WTC11 (cell line): ENCODE measurements around the gene TRPV5. TPM values are rescaled to one million over a fixed set of nuclear protein-coding genes. Genes with fewer than 3 reads are reported as not detected.

ENCODE experiments used
- ATAC-seq: fragments of 200-7000 bp; cut with Tn5 transposase; 2 replicates; pipeline ENCODE4 v1.10.0; 2021; ENCODE audit warnings: mild to moderate bottlenecking, moderate library complexity
- CTCF ChIA-PET: fragments of 300-600 bp; sonication (Branson Sonifier 250); formaldehyde crosslinking; loops from one replicate; lab custom pipeline; 2021; ENCODE audit warnings: antibody characterized with exemption; lab: Charles Lee
- POLR2A ChIA-PET: fragments of 350-600 bp; sonication (Branson Sonifier 250); formaldehyde crosslinking; loops from one replicate; lab custom pipeline; 2021; ENCODE audit warnings: antibody characterized with exemption; lab: Charles Lee
- DNase-seq: peaks from one replicate; pipeline ENCODE4 v3.0.0; 2021; ENCODE audit warnings: low spot score
- H3K27ac Mint-ChIP-seq: 2 replicates; pipeline ENCODE4 v1.8.0; 2021; ENCODE audit warnings: mixed read lengths
- H3K27me3 Mint-ChIP-seq: 2 replicates; pipeline ENCODE4 v1.8.0; 2021; ENCODE audit warnings: low read depth, mild to moderate bottlenecking, moderate library complexity, mixed read lengths
- H3K36me3 Mint-ChIP-seq: 2 replicates; pipeline ENCODE4 v1.8.0; 2021; ENCODE audit warnings: mixed read lengths
- H3K4me1 Mint-ChIP-seq: 2 replicates; pipeline ENCODE4 v1.8.0; 2022; ENCODE audit warnings: mixed read lengths
- H3K4me3 Mint-ChIP-seq: 2 replicates; pipeline ENCODE4 v1.8.0; 2021; ENCODE audit warnings: mild to moderate bottlenecking, moderate library complexity, mixed read lengths
- H3K9me3 Mint-ChIP-seq: 2 replicates; pipeline ENCODE4 v1.8.0; 2021; ENCODE audit warnings: mixed read lengths
- CREB1 ChIP-seq: sonication (generic); formaldehyde crosslinking; IDR thresholded peaks from 2 replicates; pipeline ENCODE4 v1.8.0; 2023; ENCODE audit warnings: mild to moderate bottlenecking, missing genetic modification reagents
- GABPB1 ChIP-seq: sonication (generic); formaldehyde crosslinking; IDR thresholded peaks from 2 replicates; pipeline ENCODE4 v1.8.1; 2023; ENCODE audit warnings: mild to moderate bottlenecking, missing genetic modification reagents
- JAZF1 ChIP-seq: fragments of 250-450 bp; sonication (Bioruptor Pico); IDR thresholded peaks from 2 replicates; pipeline ENCODE4 v1.9.0; 2021; ENCODE audit warnings: moderate library complexity, mild to moderate bottlenecking, inconsistent platforms
- NFYB ChIP-seq: sonication (generic); formaldehyde crosslinking; conservative IDR thresholded peaks from 2 replicates; pipeline ENCODE4 v1.8.0; 2022; ENCODE audit warnings: low read depth, missing genetic modification reagents
- OVOL2 ChIP-seq: fragments of 250-450 bp; sonication (Bioruptor Pico); IDR thresholded peaks from 2 replicates; pipeline ENCODE4 v1.9.0; 2021; ENCODE audit warnings: mild to moderate bottlenecking, borderline replicate concordance
- PREB ChIP-seq: sonication (generic); formaldehyde crosslinking; IDR thresholded peaks from 2 replicates; pipeline ENCODE4 v1.8.1; 2022; ENCODE audit warnings: mild to moderate bottlenecking, missing genetic modification reagents, moderate library complexity, borderline replicate concordance
- PRRX2 ChIP-seq: fragments of 250-450 bp; sonication (Bioruptor Pico); IDR thresholded peaks from 2 replicates; pipeline ENCODE4 v1.8.0; 2021; ENCODE audit warnings: mild to moderate bottlenecking
- RORB ChIP-seq: fragments of 250-450 bp; sonication (Bioruptor Pico); IDR thresholded peaks from 2 replicates; pipeline ENCODE4 v1.9.0; 2021; ENCODE audit warnings: mild to moderate bottlenecking
- TEAD4 ChIP-seq: sonication (generic); formaldehyde crosslinking; IDR thresholded peaks from 2 replicates; pipeline ENCODE4 v1.8.0; 2022; ENCODE audit warnings: mild to moderate bottlenecking, missing genetic modification reagents
- ZNF671 ChIP-seq: fragments of 250-450 bp; sonication (Bioruptor Pico); IDR thresholded peaks from 2 replicates; pipeline ENCODE4 v1.8.0; 2021; ENCODE audit warnings: mild to moderate bottlenecking
- total RNA-seq: library from RNA; stranded (reverse); gene quantifications from 3 replicates; pipeline ENCODE4 v1.2.3, GENCODE V29; 2021
- TF ChIP-seq, protein P1 (sequence below): fragments of 200-600 bp; IDR thresholded peaks from 2 replicates; pipeline ENCODE4 v1.8.0; 2022; ENCODE audit warnings: antibody characterized with exemption
- TF ChIP-seq, protein P2 (sequence below): fragments of 250-450 bp; sonication (Bioruptor Pico); IDR thresholded peaks from 2 replicates; pipeline ENCODE4 v1.9.0; 2021; ENCODE audit warnings: mild to moderate bottlenecking, borderline replicate concordance
- TF ChIP-seq, protein P3 (sequence below): sonication (generic); formaldehyde crosslinking; IDR thresholded peaks from 2 replicates; pipeline ENCODE4 v1.8.1; 2023; ENCODE audit warnings: mild to moderate bottlenecking, missing genetic modification reagents
- TF ChIP-seq, protein P4 (sequence below): fragments of 250-450 bp; sonication (Bioruptor Pico); conservative IDR thresholded peaks from 2 replicates; pipeline ENCODE4 v1.9.0; 2021; ENCODE audit warnings: mild to moderate bottlenecking
- TF ChIP-seq, protein P5 (sequence below): sonication (generic); formaldehyde crosslinking; IDR thresholded peaks from 2 replicates; pipeline ENCODE4 v1.8.0; 2022; ENCODE audit warnings: mild to moderate bottlenecking, missing genetic modification reagents

TRPV5 gene
- total RNA-seq, 1 experiment from 2014 or later = not detected

- H3K4me1 Mint-ChIP-seq = no peaks in the 10 kb centered on the region
- H3K27ac Mint-ChIP-seq = no peak overlapping the region
- no peaks in the 10 kb centered on the region; the same call in 1 of the 2 replicates for H3K36me3 Mint-ChIP-seq
- no peak overlapping the region for H3K4me3 Mint-ChIP-seq
- POLR2A ChIA-PET = no interaction called here
- TF ChIP-seq, protein P1, sequence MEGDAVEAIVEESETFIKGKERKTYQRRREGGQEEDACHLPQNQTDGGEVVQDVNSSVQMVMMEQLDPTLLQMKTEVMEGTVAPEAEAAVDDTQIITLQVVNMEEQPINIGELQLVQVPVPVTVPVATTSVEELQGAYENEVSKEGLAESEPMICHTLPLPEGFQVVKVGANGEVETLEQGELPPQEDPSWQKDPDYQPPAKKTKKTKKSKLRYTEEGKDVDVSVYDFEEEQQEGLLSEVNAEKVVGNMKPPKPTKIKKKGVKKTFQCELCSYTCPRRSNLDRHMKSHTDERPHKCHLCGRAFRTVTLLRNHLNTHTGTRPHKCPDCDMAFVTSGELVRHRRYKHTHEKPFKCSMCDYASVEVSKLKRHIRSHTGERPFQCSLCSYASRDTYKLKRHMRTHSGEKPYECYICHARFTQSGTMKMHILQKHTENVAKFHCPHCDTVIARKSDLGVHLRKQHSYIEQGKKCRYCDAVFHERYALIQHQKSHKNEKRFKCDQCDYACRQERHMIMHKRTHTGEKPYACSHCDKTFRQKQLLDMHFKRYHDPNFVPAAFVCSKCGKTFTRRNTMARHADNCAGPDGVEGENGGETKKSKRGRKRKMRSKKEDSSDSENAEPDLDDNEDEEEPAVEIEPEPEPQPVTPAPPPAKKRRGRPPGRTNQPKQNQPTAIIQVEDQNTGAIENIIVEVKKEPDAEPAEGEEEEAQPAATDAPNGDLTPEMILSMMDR = peak; percentile 90
- no peak for TF ChIP-seq CREB1
- TF ChIP-seq, protein P2, sequence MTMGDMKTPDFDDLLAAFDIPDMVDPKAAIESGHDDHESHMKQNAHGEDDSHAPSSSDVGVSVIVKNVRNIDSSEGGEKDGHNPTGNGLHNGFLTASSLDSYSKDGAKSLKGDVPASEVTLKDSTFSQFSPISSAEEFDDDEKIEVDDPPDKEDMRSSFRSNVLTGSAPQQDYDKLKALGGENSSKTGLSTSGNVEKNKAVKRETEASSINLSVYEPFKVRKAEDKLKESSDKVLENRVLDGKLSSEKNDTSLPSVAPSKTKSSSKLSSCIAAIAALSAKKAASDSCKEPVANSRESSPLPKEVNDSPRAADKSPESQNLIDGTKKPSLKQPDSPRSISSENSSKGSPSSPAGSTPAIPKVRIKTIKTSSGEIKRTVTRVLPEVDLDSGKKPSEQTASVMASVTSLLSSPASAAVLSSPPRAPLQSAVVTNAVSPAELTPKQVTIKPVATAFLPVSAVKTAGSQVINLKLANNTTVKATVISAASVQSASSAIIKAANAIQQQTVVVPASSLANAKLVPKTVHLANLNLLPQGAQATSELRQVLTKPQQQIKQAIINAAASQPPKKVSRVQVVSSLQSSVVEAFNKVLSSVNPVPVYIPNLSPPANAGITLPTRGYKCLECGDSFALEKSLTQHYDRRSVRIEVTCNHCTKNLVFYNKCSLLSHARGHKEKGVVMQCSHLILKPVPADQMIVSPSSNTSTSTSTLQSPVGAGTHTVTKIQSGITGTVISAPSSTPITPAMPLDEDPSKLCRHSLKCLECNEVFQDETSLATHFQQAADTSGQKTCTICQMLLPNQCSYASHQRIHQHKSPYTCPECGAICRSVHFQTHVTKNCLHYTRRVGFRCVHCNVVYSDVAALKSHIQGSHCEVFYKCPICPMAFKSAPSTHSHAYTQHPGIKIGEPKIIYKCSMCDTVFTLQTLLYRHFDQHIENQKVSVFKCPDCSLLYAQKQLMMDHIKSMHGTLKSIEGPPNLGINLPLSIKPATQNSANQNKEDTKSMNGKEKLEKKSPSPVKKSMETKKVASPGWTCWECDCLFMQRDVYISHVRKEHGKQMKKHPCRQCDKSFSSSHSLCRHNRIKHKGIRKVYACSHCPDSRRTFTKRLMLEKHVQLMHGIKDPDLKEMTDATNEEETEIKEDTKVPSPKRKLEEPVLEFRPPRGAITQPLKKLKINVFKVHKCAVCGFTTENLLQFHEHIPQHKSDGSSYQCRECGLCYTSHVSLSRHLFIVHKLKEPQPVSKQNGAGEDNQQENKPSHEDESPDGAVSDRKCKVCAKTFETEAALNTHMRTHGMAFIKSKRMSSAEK (CRISPR knock-in tag) = 0 out of 2 replicates have a peak, but pooled peaks have one; percentile 52
- H3K9me3 Mint-ChIP-seq = peaks cover 7% of the 10 kb centered on the region
- CTCF ChIA-PET = interaction anchor here (0.5 to 4.4 kb wide), 40 partner anchors 8 to 435 kb away, joined by 3 to 36 read pairs (median 5); partner anchors contain the start of genes EPHB6, LLCFC1, TRPV5 and TRPV6
- ATAC-seq = peak; percentile 88
- peak; percentile 69 for DNase-seq
- H3K27me3 Mint-ChIP-seq = no peaks in the 10 kb centered on the region
Observed at GRCh38 chr7:142873281-142873784, 60.2 kb downstream of the TRPV5 start.

GRCh38 chr7:142872106-142872675, 61.4 kb downstream of the TRPV5 start:
- POLR2A ChIA-PET = no interaction called here

More at GRCh38 chr7:142872106-142872675, 61.4 kb downstream of the TRPV5 start:
- ATAC-seq (no peak), DNase-seq (no peak)
- TF ChIP-seq CREB1 (no peak), ZNF671 (no peak), TEAD4 (no peak), OVOL2 (CRISPR knock-in tag) (no peak), NFYB (CRISPR knock-in tag) (no peak), PRRX2 (CRISPR knock-in tag) (no peak), JAZF1 (CRISPR knock-in tag) (no peak), GABPB1 (CRISPR knock-in tag) (no peak), PREB (CRISPR knock-in tag) (no peak), RORB (CRISPR knock-in tag) (no peak)
- TF ChIP-seq, protein P3, sequence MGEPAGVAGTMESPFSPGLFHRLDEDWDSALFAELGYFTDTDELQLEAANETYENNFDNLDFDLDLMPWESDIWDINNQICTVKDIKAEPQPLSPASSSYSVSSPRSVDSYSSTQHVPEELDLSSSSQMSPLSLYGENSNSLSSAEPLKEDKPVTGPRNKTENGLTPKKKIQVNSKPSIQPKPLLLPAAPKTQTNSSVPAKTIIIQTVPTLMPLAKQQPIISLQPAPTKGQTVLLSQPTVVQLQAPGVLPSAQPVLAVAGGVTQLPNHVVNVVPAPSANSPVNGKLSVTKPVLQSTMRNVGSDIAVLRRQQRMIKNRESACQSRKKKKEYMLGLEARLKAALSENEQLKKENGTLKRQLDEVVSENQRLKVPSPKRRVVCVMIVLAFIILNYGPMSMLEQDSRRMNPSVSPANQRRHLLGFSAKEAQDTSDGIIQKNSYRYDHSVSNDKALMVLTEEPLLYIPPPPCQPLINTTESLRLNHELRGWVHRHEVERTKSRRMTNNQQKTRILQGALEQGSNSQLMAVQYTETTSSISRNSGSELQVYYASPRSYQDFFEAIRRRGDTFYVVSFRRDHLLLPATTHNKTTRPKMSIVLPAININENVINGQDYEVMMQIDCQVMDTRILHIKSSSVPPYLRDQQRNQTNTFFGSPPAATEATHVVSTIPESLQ (CRISPR knock-in tag) = no peak
- TF ChIP-seq, protein P4, sequence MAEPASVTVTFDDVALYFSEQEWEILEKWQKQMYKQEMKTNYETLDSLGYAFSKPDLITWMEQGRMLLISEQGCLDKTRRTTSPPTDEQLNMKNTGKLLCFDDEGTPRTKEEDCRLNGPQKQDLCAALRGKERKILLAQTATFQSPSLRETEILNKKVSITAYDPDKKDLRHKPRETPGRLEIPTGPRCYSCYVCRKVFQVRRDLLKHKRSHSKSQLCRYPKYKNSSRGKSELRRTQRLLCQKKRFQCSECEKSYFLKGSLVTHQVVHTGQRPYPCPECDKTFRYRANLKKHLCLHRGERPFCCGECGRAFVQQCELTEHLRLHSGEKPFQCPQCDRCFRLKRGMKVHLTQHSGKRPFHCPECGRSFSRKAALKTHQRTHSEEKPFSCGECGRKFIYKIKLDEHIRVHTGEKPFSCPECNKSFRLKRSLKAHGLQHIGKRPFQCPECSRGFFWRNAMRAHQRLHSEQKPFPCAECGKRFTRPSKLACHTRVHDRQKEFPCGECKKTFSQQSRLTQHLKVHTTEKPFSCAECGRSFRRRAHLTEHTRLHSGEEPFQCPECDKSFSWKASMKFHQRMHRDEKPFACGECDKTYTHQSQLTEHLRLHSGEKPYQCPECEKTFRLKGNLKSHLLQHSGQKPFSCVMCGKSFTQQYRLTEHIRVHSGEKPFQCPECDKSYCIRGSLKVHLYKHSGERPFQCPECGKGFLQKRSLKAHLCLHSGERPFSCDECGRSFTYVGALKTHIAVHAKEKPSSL (CRISPR knock-in tag) = no peak
- TF ChIP-seq, protein P5, sequence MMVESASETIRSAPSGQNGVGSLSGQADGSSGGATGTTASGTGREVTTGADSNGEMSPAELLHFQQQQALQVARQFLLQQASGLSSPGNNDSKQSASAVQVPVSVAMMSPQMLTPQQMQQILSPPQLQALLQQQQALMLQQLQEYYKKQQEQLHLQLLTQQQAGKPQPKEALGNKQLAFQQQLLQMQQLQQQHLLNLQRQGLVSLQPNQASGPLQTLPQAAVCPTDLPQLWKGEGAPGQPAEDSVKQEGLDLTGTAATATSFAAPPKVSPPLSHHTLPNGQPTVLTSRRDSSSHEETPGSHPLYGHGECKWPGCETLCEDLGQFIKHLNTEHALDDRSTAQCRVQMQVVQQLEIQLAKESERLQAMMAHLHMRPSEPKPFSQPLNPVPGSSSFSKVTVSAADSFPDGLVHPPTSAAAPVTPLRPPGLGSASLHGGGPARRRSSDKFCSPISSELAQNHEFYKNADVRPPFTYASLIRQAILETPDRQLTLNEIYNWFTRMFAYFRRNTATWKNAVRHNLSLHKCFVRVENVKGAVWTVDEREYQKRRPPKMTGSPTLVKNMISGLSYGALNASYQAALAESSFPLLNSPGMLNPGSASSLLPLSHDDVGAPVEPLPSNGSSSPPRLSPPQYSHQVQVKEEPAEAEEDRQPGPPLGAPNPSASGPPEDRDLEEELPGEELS (CRISPR knock-in tag) = no peak
- Mint-ChIP-seq H3K27me3 (no peaks in the 10 kb centered on the region), H3K4me3 (no peak overlapping the region), H3K9me3 (peaks cover 7% of the 10 kb centered on the region), H3K36me3 (no peaks in the 10 kb centered on the region; the same call in 1 of the 2 replicates), H3K4me1 (no peaks in the 10 kb centered on the region), H3K27ac (no peak overlapping the region)
- CTCF ChIA-PET = interaction anchor here (0.9 to 4.4 kb wide), 14 partner anchors 10 to 343 kb away, joined by 3 to 36 read pairs (median 6); partner anchors contain the start of gene EPHB6
